Panc1 (cell line): Measurements from ENCODE around the gene APLP1. TPM values are rescaled to one million over a fixed set of nuclear protein-coding genes. Genes with fewer than 3 reads are reported as not detected.
"Not testable (repeated sequence)": the region's sequence is repeated elsewhere in the genome, so short reads cannot be mapped to it uniquely, and the experiment has no call there.

Source experiments
- ATAC-seq: fragments of 200-7000 bp; cut with Tn5 transposase; 2 replicates; pipeline ENCODE4 v1.9.1; 2020; ENCODE audit warnings: mild to moderate bottlenecking, moderate library complexity
- BruUV-seq: library from RNA; stranded (reverse); fragments of 400-500 nt; replicated peaks from 2 replicates; lab custom pipeline; 2021; lab: Mats Ljungman, UMichigan
- CTCF ChIA-PET: fragments of 300-600 bp; sonication (Branson Sonifier 250); formaldehyde crosslinking; loops from one replicate; lab custom pipeline; 2022; ENCODE audit warnings: antibody characterized with exemption; lab: Charles Lee
- POLR2A ChIA-PET: fragments of 300-600 bp; sonication (Branson Sonifier 250); formaldehyde crosslinking; loops from one replicate; lab custom pipeline; 2022; ENCODE audit warnings: antibody characterized with exemption; lab: Charles Lee
- DNase-seq: peaks from one replicate; pipeline ENCODE4 v3.0.0-alpha.2; 2010; ENCODE audit warnings: low read depth, low spot score
- H3K27ac ChIP-seq: 2 replicates; pipeline ENCODE4 v1.5.1; 2011; ENCODE audit warnings: mild to moderate bottlenecking, low read length, inconsistent platforms
- H3K27me3 ChIP-seq: fragments of 200-500 bp; sonication (Bioruptor generic); 2 replicates; pipeline ENCODE4 v1.6.0; 2014; ENCODE audit warnings: low read length, inconsistent platforms; ENCODE audit not compliant: control insufficient read depth, insufficient read depth
- H3K36me3 ChIP-seq: fragments of 200-500 bp; sonication (Bioruptor generic); 2 replicates; pipeline ENCODE4 v1.5.1; 2014; ENCODE audit warnings: inconsistent platforms, mild to moderate bottlenecking, low read length, moderate library complexity; ENCODE audit not compliant: control insufficient read depth, insufficient read depth
- H3K4me1 ChIP-seq: 2 replicates; pipeline ENCODE4 v1.5.1; 2011; ENCODE audit warnings: inconsistent platforms, mild to moderate bottlenecking, low read length, moderate library complexity; ENCODE audit not compliant: control insufficient read depth, insufficient read depth
- H3K4me3 ChIP-seq, 2 experiments: 2 replicates each; pipeline ENCODE4 v1.5.1; 2011 to 2012; ENCODE audit warnings: low read depth in 2 of 2, low read length in 2 of 2, mild to moderate bottlenecking in 2 of 2, inconsistent platforms in 1 of 2, moderate library complexity in 1 of 2
- H3K9me3 ChIP-seq: fragments of 200-500 bp; sonication (Bioruptor generic); 2 replicates; pipeline ENCODE4 v1.5.1; 2014; ENCODE audit warnings: low read depth, mild to moderate bottlenecking, inconsistent platforms, low read length, moderate library complexity; ENCODE audit not compliant: control insufficient read depth, insufficient read depth
- CTCF ChIP-seq: fragments of 450-650 bp; IDR thresholded peaks from 2 replicates; pipeline ENCODE4 v1.5.1; 2017; ENCODE audit warnings: mild to moderate bottlenecking
- POLR2AphosphoS5 ChIP-seq: IDR thresholded peaks from 2 replicates; pipeline ENCODE4 v1.6.1; 2012; ENCODE audit warnings: mild to moderate bottlenecking, low read depth, low read length, moderate library complexity
- REST ChIP-seq, 2 experiments: IDR thresholded peaks; 2 replicates each; pipeline ENCODE4 v1.6.1; 2011 to 2012; ENCODE audit warnings: low read depth in 2 of 2, control low read depth in 1 of 2, low read length in 1 of 2, mild to moderate bottlenecking in 1 of 2, moderate library complexity in 1 of 2; ENCODE audit not compliant: insufficient read depth in 1 of 2
- SIN3A ChIP-seq: IDR thresholded peaks from 2 replicates; pipeline ENCODE4 v1.6.1; 2012; ENCODE audit warnings: low read depth, mild to moderate bottlenecking, low read length, moderate library complexity, borderline replicate concordance; ENCODE audit not compliant: insufficient read depth
- TCF7L2 ChIP-seq: IDR thresholded peaks from 2 replicates; pipeline ENCODE4 v1.6.1; 2011; ENCODE audit warnings: mild to moderate bottlenecking, low read depth, low read length, inconsistent platforms
- in situ Hi-C: cut with HindIII; loops from 2 replicates; pipeline ENCODE4 v1.10.0; 2016; ENCODE audit warnings: low sequenced_read_pairs, low pct_unique_long_range_greater_than_20kb
- intact Hi-C: fragments of 100-400 bp; cut with micrococcal nuclease; formaldehyde crosslinking; loops from one replicate; pipeline ENCODE4 v1.10.0; 2022; ENCODE audit not compliant: unreplicated experiment
- total RNA-seq: library from RNA; stranded (reverse); gene quantifications from one replicate; pipeline ENCODE4 v1.2.1, GENCODE V29; 2021; ENCODE audit not compliant: unreplicated experiment

Gene APLP1
- total RNA-seq, 1 experiment from 2014 or later: 74.6 TPM

GRCh38 chr19:35833972-35834371 is 34.4 kb upstream of the APLP1 start:
- ChIA-PET POLR2A (interaction anchor here (0.7 kb wide), 1 partner anchor 31 kb away, joined by 4 read pairs; no protein-coding TSS in a partner anchor), CTCF (interaction anchor here (1.0 kb wide), 1 partner anchor 17 kb away, joined by 3 read pairs; no protein-coding TSS in a partner anchor)
- Histone ChIP-seq H3K9me3 (no peaks in the 10 kb centered on the region), H3K4me1 (no peaks in the 10 kb centered on the region), H3K27me3 (peaks cover 4% of the 10 kb centered on the region), H3K27ac (no peak overlapping the region), H3K36me3 (no peaks in the 10 kb centered on the region), H3K4me3 (no peak overlapping the region)
- ATAC-seq (no peak), DNase-seq (no peak)
- TF ChIP-seq SIN3A (no peak), REST (IDR thresholded peaks at IDR 0.05; ENCODE audit: insufficient read depth in 1 of 2, low read depth in 2 of 2, low read length in 1 of 2) (no peak), POLR2AphosphoS5 (no peak), CTCF (no peak), TCF7L2 (no peak)
- in situ Hi-C loops (loop anchor here (10.0 kb wide), 1 partner anchor 71 kb away; the partner anchor contains the start of genes HCST, NFKBID and TYROBP), intact Hi-C loops (no loop called here)
- BruUV-seq: no TSS peak

- CTCF ChIA-PET, H3K4me3 ChIP-seq, ATAC-seq, BruUV-seq, H3K27ac ChIP-seq, H3K4me1 ChIP-seq, DNase-seq, H3K9me3 ChIP-seq, H3K36me3 ChIP-seq, H3K27me3 ChIP-seq, intact Hi-C loops: not testable (repeated sequence)
- POLR2A ChIA-PET: interaction anchor here (0.6 kb wide), 1 partner anchor 34 kb away, joined by 5 read pairs; no protein-coding TSS in a partner anchor
- in situ Hi-C loops: loop anchor here (10.0 kb wide), 1 partner anchor 69 kb away; the partner anchor contains the start of genes HCST, NFKBID and TYROBP
Measured at GRCh38 chr19:35836096-35836495, 32.3 kb upstream of the APLP1 start.

- intact Hi-C loops: no loop called here
- no peaks in the 10 kb centered on the region for H3K36me3 ChIP-seq
- in situ Hi-C loops: no loop called here
- no TSS peak for BruUV-seq
- POLR2A ChIA-PET: no interaction called here
- TF ChIP-seq CTCF (no peak), TCF7L2 (no peak), SIN3A (no peak), REST (IDR thresholded peaks at IDR 0.05; ENCODE audit: insufficient read depth in 1 of 2, low read depth in 2 of 2, low read length in 1 of 2) (no peak), POLR2AphosphoS5 (no peak)
- peaks cover 11% of the 10 kb centered on the region for H3K4me1 ChIP-seq
- CTCF ChIA-PET: interaction anchor here (0.6 kb wide), 1 partner anchor 22 kb away, joined by 4 read pairs; no protein-coding TSS in a partner anchor
- H3K27ac ChIP-seq: no peak overlapping the region
- H3K27me3 ChIP-seq: peaks cover under 1% of the 10 kb centered on the region; the same call in 1 of the 2 replicates
- H3K9me3 ChIP-seq: no peaks in the 10 kb centered on the region
- DNase-seq (no peak), ATAC-seq (no peak)
- H3K4me3 ChIP-seq: no peak overlapping the region
Measured at GRCh38 chr19:35841961-35842595, 26.3 kb upstream of the APLP1 start.
